Activated naive CD8-positive, alpha-beta T cell (primary cell): ENCODE results near the gene RACK1.

Experiments
- H3K27ac Mint-ChIP-seq: one replicate; pipeline ENCODE4 v1.8.0; 2021; ENCODE audit warnings: mixed read lengths
- H3K27me3 Mint-ChIP-seq: one replicate; pipeline ENCODE4 v1.8.0; 2021; ENCODE audit warnings: mixed read lengths
- H3K36me3 Mint-ChIP-seq: one replicate; pipeline ENCODE4 v1.8.0; 2021; ENCODE audit warnings: mixed read lengths
- H3K4me1 Mint-ChIP-seq: one replicate; pipeline ENCODE4 v1.8.0; 2021; ENCODE audit warnings: low read depth, mixed read lengths
- H3K4me3 Mint-ChIP-seq: one replicate; pipeline ENCODE4 v1.8.0; 2021; ENCODE audit warnings: mild to moderate bottlenecking, mixed read lengths
- H3K9me3 Mint-ChIP-seq: one replicate; pipeline ENCODE4 v1.8.0; 2021; ENCODE audit warnings: low read depth, mixed read lengths

The RACK1 gene

GRCh38 chr5:181230551-181230950 lies 13.2 kb downstream of the RACK1 start:
- H3K4me1 Mint-ChIP-seq, result peaks cover 29% of the 10 kb centered on the region
- no peaks in the 10 kb centered on the region for H3K9me3 Mint-ChIP-seq
- H3K4me3 Mint-ChIP-seq, result no peak overlapping the region
- H3K27me3 Mint-ChIP-seq, result no peaks in the 10 kb centered on the region
- peaks cover 2% of the 10 kb centered on the region for H3K36me3 Mint-ChIP-seq
- H3K27ac Mint-ChIP-seq, result no peak overlapping the region

- Mint-ChIP-seq H3K4me3 (no peak overlapping the region), H3K27me3 (no peaks in the 10 kb centered on the region), H3K4me1 (peaks cover 35% of the 10 kb centered on the region), H3K27ac (peak overlapping the region; percentile 90), H3K9me3 (no peaks in the 10 kb centered on the region), H3K36me3 (peaks cover 2% of the 10 kb centered on the region)
Observed at GRCh38 chr5:181229996-181230395, 13.7 kb downstream of the RACK1 start.

GRCh38 chr5:181224390-181225229 lies 19.1 kb downstream of the RACK1 start:
- Mint-ChIP-seq H3K9me3 (no peaks in the 10 kb centered on the region), H3K27me3 (no peaks in the 10 kb centered on the region), H3K36me3 (peaks cover 2% of the 10 kb centered on the region), H3K4me1 (peaks cover 54% of the 10 kb centered on the region), H3K4me3 (peak overlapping the region; percentile 96), H3K27ac (peak overlapping the region; percentile 86)

DNA sequence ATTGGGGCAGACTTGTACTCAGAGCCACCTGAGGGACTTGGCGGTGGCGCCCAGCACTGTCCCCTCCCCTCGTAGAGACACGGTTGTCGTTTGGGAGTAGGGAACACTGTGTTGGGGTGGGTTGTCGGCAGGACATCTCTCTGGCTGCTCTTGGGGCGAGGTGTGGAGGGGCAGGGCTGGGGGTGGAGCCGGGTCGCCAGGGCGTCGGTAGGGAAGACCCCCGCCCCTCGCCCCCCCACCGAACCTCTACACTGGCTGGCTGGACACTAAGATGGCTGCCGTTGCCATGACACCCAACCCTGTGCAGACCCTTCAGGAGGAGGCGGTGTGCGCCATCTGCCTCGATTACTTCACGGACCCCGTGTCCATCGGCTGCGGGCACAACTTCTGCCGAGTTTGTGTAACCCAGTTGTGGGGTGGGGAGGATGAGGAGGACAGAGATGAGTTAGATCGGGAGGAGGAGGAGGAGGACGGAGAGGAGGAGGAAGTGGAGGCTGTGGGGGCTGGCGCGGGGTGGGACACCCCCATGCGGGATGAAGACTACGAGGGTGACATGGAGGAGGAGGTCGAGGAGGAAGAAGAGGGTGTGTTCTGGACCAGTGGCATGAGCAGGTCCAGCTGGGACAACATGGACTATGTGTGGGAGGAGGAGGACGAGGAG lies 19.8 kb downstream of the RACK1 start:
- no peaks in the 10 kb centered on the region for H3K9me3 Mint-ChIP-seq
- H3K27ac Mint-ChIP-seq, result peak overlapping the region; percentile 99
- H3K4me3 Mint-ChIP-seq, result peak overlapping the region; percentile 96
- H3K4me1 Mint-ChIP-seq, result peaks cover 46% of the 10 kb centered on the region
- no peaks in the 10 kb centered on the region for H3K27me3 Mint-ChIP-seq
- no peaks in the 10 kb centered on the region for H3K36me3 Mint-ChIP-seq

DNA sequence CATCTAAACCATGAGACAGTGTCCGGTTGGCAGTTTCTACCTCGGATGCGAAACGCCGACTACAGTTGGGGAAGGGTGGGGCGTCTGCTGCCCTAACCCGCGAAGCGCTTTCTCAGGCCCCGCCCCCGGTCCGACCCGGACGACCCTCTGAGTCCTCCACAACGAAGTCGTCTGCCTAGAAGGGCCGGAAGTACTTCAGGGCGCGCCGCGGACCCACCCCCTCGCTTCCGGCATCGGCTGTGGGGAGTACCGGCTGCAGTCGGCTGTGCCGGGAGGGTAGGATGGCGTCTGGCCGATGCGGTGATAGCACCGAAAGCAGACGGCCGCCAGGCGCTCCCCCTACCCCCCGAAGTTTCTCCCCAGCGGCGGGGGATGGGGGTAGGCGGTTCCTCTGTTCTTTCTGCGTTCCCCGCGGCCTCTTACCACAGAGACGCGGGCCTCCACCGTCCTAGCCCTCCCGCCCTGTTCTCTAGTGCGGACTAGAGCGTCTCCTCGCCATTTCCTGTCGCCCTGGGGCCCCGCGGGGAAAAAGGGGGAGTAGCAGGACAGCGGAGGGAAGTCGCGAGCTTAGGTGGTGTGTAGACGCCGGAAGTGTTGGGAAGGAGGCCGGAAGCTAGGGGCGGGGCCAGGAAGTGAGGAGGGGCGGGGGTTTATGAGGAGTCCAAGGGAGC lies 20.5 kb downstream of the RACK1 start, which contains the start of gene TRIM41:
TRIM41 (plus strand) TSS at position 224 of the 671 bp plus-strand sequence. CDS start 719 bp downstream, outside the sequence.
- H3K4me1 Mint-ChIP-seq, result peaks cover 49% of the 10 kb centered on the region
- H3K9me3 Mint-ChIP-seq, result no peaks in the 10 kb centered on the region
- H3K27ac Mint-ChIP-seq, result peak within 1 kb of the TSS; percentile 99
- H3K27me3 Mint-ChIP-seq, result no peaks in the 10 kb centered on the region
- H3K36me3 Mint-ChIP-seq, result no peaks in the 10 kb centered on the region
- H3K4me3 Mint-ChIP-seq, result peak within 1 kb of the TSS; percentile 96

GRCh38 chr5:181222630-181223057 lies 21.1 kb downstream of the RACK1 start:
- Mint-ChIP-seq H3K4me1 (peaks cover 54% of the 10 kb centered on the region), H3K4me3 (peak overlapping the region; percentile 96), H3K36me3 (no peaks in the 10 kb centered on the region), H3K27me3 (no peaks in the 10 kb centered on the region), H3K27ac (peak overlapping the region; percentile 99), H3K9me3 (no peaks in the 10 kb centered on the region)

GRCh38 chr5:181221792-181222629 lies 21.7 kb downstream of the RACK1 start:
- H3K4me1 Mint-ChIP-seq, result peaks cover 58% of the 10 kb centered on the region

GRCh38 chr5:181221105-181221791 lies 22.5 kb downstream of the RACK1 start:
- H3K27me3 Mint-ChIP-seq, result no peaks in the 10 kb centered on the region
- peak overlapping the region; percentile 99 for H3K27ac Mint-ChIP-seq
- H3K4me3 Mint-ChIP-seq, result peak overlapping the region; percentile 96
- no peaks in the 10 kb centered on the region for H3K36me3 Mint-ChIP-seq
- H3K4me1 Mint-ChIP-seq, result peaks cover 58% of the 10 kb centered on the region
- no peaks in the 10 kb centered on the region for H3K9me3 Mint-ChIP-seq

More at GRCh38 chr5:181221792-181222629, 21.7 kb downstream of the RACK1 start:
- Mint-ChIP-seq H3K9me3 (no peaks in the 10 kb centered on the region), H3K27ac (peak overlapping the region; percentile 99), H3K36me3 (no peaks in the 10 kb centered on the region), H3K27me3 (no peaks in the 10 kb centered on the region), H3K4me3 (peak overlapping the region; percentile 96)

DNA sequence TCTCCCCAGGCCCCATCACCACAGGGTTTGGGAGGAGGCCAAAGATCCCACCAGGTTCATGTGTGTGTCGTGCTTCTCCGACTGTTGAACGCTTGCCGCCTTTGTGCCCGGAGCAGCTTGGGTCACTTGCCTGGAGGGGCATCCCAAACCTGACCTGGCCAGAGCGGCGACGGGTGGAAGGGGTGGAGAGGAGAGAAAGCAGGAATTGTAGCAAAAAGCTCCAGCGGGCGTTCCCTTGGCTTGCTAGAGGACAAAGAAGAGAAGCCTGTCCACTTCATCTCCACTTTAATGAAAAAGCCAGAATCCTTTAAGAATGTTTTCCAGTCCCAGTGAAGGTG lies 23.6 kb downstream of the RACK1 start:
- no peak overlapping the region for H3K4me3 Mint-ChIP-seq
- no peaks in the 10 kb centered on the region for H3K9me3 Mint-ChIP-seq
- H3K27me3 Mint-ChIP-seq, result no peaks in the 10 kb centered on the region
- H3K27ac Mint-ChIP-seq, result peak overlapping the region; percentile 54
- no peaks in the 10 kb centered on the region for H3K36me3 Mint-ChIP-seq
- H3K4me1 Mint-ChIP-seq, result peaks cover 51% of the 10 kb centered on the region

DNA sequence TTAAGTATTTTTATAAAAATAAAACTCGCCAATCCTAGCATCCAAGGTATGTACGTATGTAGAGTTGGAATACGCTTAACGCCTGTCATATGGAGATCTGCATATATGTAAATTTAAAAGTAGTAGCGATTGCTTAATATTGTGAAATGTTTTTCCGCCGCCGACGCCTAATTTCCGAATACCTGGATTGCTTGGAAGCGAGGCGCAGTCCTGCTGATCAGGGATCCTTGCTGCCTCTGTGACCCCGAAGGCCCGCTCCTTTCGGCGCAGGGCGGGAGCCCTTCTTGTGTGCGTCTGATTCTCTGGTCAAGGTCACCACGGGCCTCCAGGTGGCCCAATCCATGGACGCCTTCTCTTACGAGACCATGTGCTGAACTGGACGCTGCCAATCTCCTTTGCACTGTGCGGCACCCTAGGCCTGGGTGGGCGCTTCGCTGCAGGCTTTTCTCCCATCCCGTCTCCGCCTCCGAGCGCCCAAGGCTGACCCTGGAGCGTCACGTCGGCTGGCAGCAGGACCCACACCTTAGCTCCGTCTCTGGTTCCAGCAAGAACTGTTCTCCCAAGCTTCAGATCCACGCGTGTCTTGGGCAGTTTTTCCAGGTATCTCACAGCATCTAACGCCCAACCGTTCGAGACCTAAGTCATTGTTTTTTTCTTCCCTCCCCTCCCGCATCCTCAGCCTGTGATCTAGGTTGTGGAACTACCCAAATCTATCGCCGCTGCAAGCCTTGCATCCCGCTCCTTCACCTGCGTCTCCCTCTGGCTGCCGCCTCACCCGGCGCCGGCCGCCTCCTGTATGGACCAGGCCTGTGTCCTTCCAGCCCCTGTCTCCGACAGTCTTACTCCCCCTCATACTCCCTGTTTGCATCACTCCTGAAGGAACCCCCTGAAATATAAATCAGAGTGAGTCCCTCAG lies 24.2 kb downstream of the RACK1 start:
- Mint-ChIP-seq H3K4me3 (peak overlapping the region; percentile 40), H3K36me3 (no peaks in the 10 kb centered on the region), H3K4me1 (peaks cover 45% of the 10 kb centered on the region), H3K27me3 (no peaks in the 10 kb centered on the region), H3K27ac (peak overlapping the region; percentile 54), H3K9me3 (no peaks in the 10 kb centered on the region)

GRCh38 chr5:181218795-181219124 lies 24.9 kb downstream of the RACK1 start:
- H3K27me3 Mint-ChIP-seq, result no peaks in the 10 kb centered on the region
- peaks cover 38% of the 10 kb centered on the region for H3K4me1 Mint-ChIP-seq
- peak overlapping the region; percentile 98 for H3K4me3 Mint-ChIP-seq

DNA sequence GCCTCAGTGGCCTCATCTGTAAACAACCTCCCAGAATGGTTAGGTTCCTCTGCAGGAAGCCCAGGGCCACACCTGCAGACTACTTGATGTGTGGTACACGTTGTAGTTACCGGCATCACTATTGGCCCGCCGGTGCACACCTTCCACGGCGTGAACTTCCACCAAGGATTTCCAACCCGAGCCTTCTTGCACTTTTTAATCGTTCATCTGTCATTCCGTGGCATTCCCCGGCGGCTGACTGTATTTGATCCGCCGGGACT lies 26.0 kb downstream of the RACK1 start:
- Mint-ChIP-seq H3K27me3 (no peaks in the 10 kb centered on the region), H3K27ac (peak overlapping the region; percentile 94), H3K9me3 (no peaks in the 10 kb centered on the region), H3K36me3 (no peaks in the 10 kb centered on the region), H3K4me1 (peaks cover 36% of the 10 kb centered on the region), H3K4me3 (peak overlapping the region; percentile 98)

More at GRCh38 chr5:181218795-181219124, 24.9 kb downstream of the RACK1 start:
- H3K27ac Mint-ChIP-seq, result peak overlapping the region; percentile 94
- no peaks in the 10 kb centered on the region for H3K36me3 Mint-ChIP-seq
- no peaks in the 10 kb centered on the region for H3K9me3 Mint-ChIP-seq

GRCh38 chr5:181217111-181217802 lies 26.4 kb downstream of the RACK1 start:
- H3K27ac Mint-ChIP-seq, result peak overlapping the region; percentile 94
- H3K9me3 Mint-ChIP-seq, result no peaks in the 10 kb centered on the region
- peak overlapping the region; percentile 98 for H3K4me3 Mint-ChIP-seq
- H3K36me3 Mint-ChIP-seq, result no peaks in the 10 kb centered on the region
- peaks cover 36% of the 10 kb centered on the region for H3K4me1 Mint-ChIP-seq
- no peaks in the 10 kb centered on the region for H3K27me3 Mint-ChIP-seq
